Measurements from ENCODE around the gene PSAP.

The PSAP gene

GRCh38 chr10:71807557-71808510 lies 43.2 kb downstream of the PSAP start:
- DNase-seq (ENCODE audit: low spot score): no peak

GRCh38 chr10:71806704-71807556 lies 44.1 kb downstream of the PSAP start:
- no peak for DNase-seq (ENCODE audit: low spot score)

- DNase-seq (ENCODE audit: low spot score): no peak
Observed at GRCh38 chr10:71805776-71806703, 45.0 kb downstream of the PSAP start.

GRCh38 chr10:71804077-71804476 lies 47.0 kb downstream of the PSAP start:
- DNase-seq (ENCODE audit: low spot score): no peak

GRCh38 chr10:71802715-71803488 lies 48.1 kb downstream of the PSAP start:
- DNase-seq (ENCODE audit: low spot score): no peak

- DNase-seq (ENCODE audit: low spot score): no peak
Observed at GRCh38 chr10:71802235-71802634, 48.8 kb downstream of the PSAP start.

GRCh38 chr10:71801361-71801760 lies 49.7 kb downstream of the PSAP start:
- DNase-seq (ENCODE audit: low spot score): no peak

- no peak for DNase-seq (ENCODE audit: low spot score)
Observed at GRCh38 chr10:71799608-71800453, 51.2 kb downstream of the PSAP start.

GRCh38 chr10:71799112-71799511 lies 51.9 kb downstream of the PSAP start:
- DNase-seq (ENCODE audit: low spot score): no peak

- no peak for DNase-seq (ENCODE audit: low spot score)
Observed at GRCh38 chr10:71798308-71798624, 52.8 kb downstream of the PSAP start.

GRCh38 chr10:71797533-71798307 lies 53.3 kb downstream of the PSAP start:
- DNase-seq (ENCODE audit: low spot score): no peak

GRCh38 chr10:71796749-71797405 lies 54.2 kb downstream of the PSAP start:
- no peak for DNase-seq (ENCODE audit: low spot score)

- peak; percentile 39 for DNase-seq (ENCODE audit: low spot score)
Observed at GRCh38 chr10:71795248-71795647, 55.8 kb downstream of the PSAP start.

GRCh38 chr10:71790749-71791440 lies 60.2 kb downstream of the PSAP start:
- no peak for DNase-seq (ENCODE audit: low spot score)

GRCh38 chr10:71789871-71790270 lies 61.2 kb downstream of the PSAP start:
- DNase-seq (ENCODE audit: low spot score): no peak

GRCh38 chr10:71788954-71789353 lies 62.1 kb downstream of the PSAP start:
- no peak for DNase-seq (ENCODE audit: low spot score)

GRCh38 chr10:71784679-71785272 lies 66.3 kb downstream of the PSAP start:
- no peak for DNase-seq (ENCODE audit: low spot score)
